GM18951 (cell line): ENCODE measurements around the gene MFAP4.

Experiments
- POLR2A ChIP-seq: IDR thresholded peaks from 4 replicates; pipeline ENCODE4 v1.6.1; 2011; ENCODE audit warnings: mild to moderate bottlenecking; ENCODE audit not compliant: insufficient read length, insufficient read depth; ENCODE audit errors: extremely low read depth
- in situ Hi-C: fragments of 300-500 bp; cut with MboI; formaldehyde crosslinking; loops from one replicate; pipeline ENCODE4 v1.12.0; 2022; ENCODE audit warnings: low sequenced_read_pairs, mixed read lengths, inconsistent platforms; ENCODE audit not compliant: unreplicated experiment

The MFAP4 gene

GRCh38 chr17:19369107-19369778 is 17.7 kb downstream of the MFAP4 start:
- no peak for TF ChIP-seq POLR2A
- in situ Hi-C loops = loop anchor here (25.0 kb wide), 1 partner anchor 393 kb away; no protein-coding TSS in a partner anchor

- in situ Hi-C loops = loop anchor here (25.0 kb wide), 1 partner anchor 394 kb away; no protein-coding TSS in a partner anchor
Measured at GRCh38 chr17:19368229-19368628, 18.8 kb downstream of the MFAP4 start.

GRCh38 chr17:19366637-19366972 is 20.4 kb downstream of the MFAP4 start:
- no peak for TF ChIP-seq POLR2A
- in situ Hi-C loops = loop anchor here (25.0 kb wide), 1 partner anchor 396 kb away; no protein-coding TSS in a partner anchor

More at GRCh38 chr17:19368229-19368628, 18.8 kb downstream of the MFAP4 start:
- no peak for TF ChIP-seq POLR2A

DNA sequence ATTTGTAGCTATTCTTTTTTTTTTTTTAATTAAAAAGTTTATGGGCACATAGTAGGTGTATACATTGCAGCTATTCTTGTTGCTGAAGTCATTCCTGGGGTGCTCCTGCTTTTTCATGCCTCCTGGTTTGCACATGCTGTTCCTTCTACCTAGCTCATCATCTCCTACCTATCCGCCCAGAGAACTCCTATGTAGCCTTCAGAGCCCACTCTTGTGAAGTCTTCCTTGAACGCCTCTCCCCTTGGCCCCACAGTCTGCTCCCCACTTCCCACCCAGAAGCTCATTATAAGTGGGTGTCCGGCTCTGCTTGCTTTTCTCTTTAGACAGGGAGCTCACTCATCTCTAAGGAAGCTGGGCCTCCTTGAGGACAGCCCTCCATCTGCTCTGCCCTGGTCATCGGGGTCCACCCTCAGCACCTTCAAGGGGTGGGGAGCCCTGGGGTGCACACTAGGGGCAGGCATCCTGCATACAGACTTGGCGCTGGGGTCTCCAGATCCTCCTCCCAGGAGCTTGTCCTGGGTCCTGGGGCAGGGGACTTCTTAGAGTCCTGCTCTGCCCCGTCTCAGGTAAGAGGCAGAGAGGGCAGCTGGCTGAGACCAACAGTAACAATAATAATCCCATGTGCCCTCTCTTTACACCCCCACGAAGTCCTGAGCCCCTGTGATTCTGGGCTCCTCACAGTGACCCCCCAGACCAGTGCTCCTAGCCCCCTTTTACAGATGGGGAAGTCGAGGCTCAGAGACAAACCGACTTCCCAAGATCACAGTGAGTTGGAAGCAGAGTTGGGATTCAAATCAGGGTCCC is 21.0 kb downstream of the MFAP4 start:
- in situ Hi-C loops = loop anchor here (25.0 kb wide), 1 partner anchor 396 kb away; no protein-coding TSS in a partner anchor
- no peak for TF ChIP-seq POLR2A

DNA sequence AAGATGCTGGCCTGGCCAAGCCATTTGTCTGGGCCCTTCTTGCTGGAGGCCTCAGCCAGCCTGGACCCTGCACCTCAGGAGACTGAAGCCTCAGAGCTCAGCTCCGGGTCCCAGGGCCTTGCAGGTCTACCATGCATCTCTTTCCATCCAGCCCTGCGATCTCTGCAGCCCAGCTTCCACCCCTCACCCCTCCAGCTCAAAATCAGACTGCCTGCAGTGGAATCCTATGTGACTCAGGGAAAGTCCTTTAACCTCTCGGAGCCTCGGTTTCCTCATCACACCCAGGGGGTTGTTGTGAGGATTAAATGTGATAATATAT is 21.5 kb downstream of the MFAP4 start:
- no peak for TF ChIP-seq POLR2A
- in situ Hi-C loops = loop anchor here (25.0 kb wide), 1 partner anchor 397 kb away; no protein-coding TSS in a partner anchor

DNA sequence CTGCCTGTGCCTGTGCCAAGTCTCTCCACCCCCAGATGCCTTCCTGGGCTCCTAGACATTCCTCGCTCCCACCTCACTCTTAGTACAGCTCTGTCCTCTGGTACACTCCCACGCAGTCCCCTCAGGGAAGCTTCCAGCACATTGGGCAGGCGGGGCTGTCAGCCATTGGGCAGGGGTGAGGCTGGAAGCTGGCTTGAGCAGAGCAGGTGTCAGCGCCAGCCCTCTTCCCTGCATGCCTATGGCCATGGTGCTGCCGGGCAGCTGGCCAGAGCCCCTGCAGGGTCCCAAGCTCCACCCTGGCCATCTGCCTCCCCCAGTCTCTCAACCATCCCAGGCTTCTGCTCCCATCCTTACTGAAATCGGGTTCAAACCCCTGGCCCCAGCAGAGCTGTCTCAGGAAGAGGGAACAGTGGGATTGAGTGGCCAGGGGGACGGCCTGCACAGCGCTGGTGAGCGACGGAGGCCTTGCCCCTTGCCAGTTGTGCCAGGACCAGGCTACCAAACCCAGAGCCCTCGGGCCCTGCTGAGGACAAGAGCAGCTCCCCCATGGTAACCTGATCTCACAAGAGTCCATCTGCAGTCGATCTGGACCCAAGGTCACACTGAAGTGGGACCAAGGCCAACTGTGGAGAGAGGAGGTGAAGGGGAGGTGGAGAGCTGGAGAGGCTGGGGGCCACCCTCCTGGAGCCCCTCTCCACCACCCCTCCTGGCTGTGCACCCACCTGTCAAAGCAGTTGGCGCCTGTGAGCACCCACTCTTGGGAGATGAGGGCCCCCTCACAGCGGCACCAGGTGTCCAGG is 22.1 kb downstream of the MFAP4 start:
- TF ChIP-seq POLR2A = no peak
- in situ Hi-C loops = loop anchor here (25.0 kb wide), 1 partner anchor 397 kb away; no protein-coding TSS in a partner anchor

- TF ChIP-seq POLR2A = no peak
- in situ Hi-C loops = loop anchor here (25.0 kb wide), 1 partner anchor 399 kb away; no protein-coding TSS in a partner anchor
Measured at GRCh38 chr17:19363460-19364035, 23.4 kb downstream of the MFAP4 start.

- in situ Hi-C loops = loop anchor here (25.0 kb wide), 1 partner anchor 399 kb away; no protein-coding TSS in a partner anchor
- TF ChIP-seq POLR2A = no peak
Measured at GRCh38 chr17:19363114-19363438, 23.9 kb downstream of the MFAP4 start.

DNA sequence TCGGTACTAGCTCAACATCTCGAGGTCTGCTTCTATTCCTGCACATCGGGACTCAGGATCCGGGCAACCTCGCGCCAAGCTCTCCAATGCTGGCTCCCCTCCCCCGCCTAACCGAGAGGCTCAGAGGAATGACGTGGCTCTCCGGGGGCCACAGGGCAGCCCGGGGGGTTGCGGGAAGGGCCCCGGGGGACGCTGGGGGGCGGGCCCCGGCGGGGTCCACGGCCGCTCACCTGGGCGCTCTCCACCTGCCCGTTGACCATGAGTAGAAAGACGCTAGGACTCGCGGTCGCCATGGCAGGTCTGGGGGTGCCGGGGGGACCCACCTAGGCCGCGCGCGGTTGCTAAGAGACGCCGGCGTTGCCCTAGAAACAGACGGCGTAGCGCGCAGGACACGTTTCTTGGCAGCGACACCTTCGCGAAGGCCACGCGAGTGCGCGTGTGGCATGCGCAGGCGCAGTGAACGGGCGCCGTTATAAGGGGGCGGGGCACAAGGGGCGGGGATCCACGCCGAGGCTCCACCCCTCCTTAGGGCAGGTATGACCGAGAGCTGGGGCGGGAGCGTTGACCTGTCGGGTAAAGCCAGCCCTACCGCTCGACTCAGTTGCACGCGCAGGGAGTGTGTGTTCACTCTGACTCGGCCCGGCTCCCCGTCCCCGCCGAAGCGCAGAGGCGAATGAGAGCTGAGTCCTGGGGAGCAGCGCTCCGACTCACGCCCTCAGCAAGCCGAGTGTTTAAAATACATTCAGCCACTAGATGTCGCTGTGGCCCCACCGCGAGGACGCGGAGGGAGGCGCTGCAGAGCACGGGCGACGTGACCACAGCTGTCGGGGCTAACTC is 24.5 kb downstream of the MFAP4 start, which contains the start of gene B9D1:
TSS of gene B9D1 (minus strand) at position 447 of the 837 bp plus-strand sequence. CDS start at position 293, 154 bp downstream.
- in situ Hi-C loops = loop anchor here (25.0 kb wide), 1 partner anchor 400 kb away; no protein-coding TSS in a partner anchor
- peak; percentile 35 for TF ChIP-seq POLR2A

- TF ChIP-seq POLR2A = no peak
- in situ Hi-C loops = loop anchor here (25.0 kb wide), 1 partner anchor 400 kb away; no protein-coding TSS in a partner anchor
Measured at GRCh38 chr17:19361944-19362276, 25.1 kb downstream of the MFAP4 start.

GRCh38 chr17:19361326-19361725 is 25.7 kb downstream of the MFAP4 start:
- in situ Hi-C loops = loop anchor here (25.0 kb wide), 1 partner anchor 401 kb away; no protein-coding TSS in a partner anchor
- TF ChIP-seq POLR2A = no peak

GRCh38 chr17:19360772-19361171 is 26.2 kb downstream of the MFAP4 start:
- in situ Hi-C loops = loop anchor here (25.0 kb wide), 1 partner anchor 402 kb away; no protein-coding TSS in a partner anchor
- TF ChIP-seq POLR2A = no peak
